ENCODE results near the gene IFNK. TPM values are rescaled to one million over a fixed set of nuclear protein-coding genes. Genes with fewer than 3 reads are reported as not detected.

IFNK gene
- total RNA-seq, 4 donors from 2014 or later = not detected

DNA sequence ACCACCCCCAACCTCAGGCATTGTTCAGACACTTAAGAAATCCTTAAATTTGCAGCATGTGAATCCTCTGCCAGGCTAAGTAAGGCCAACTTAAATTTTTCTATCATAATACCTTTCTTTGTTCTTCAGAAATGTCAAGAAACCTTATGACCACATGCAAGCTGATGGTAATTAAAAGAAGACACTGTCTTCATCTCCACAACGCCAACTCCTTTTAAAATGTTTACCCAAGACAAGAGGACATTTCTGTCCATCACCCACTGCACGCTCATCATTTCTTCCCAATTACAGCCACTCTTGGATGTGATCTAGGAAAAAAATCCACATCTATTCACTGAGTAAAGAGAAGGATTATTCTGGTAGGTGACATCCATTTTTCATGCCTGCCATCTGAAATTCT lies 6.1 kb upstream of the IFNK start:
- no peak for ATAC-seq
- 94 to 95% methylated on average over 2 of the region's 2 CpGs for WGBS, 2 donors (ENCODE audit: low coverage in 1 of 2)

DNA sequence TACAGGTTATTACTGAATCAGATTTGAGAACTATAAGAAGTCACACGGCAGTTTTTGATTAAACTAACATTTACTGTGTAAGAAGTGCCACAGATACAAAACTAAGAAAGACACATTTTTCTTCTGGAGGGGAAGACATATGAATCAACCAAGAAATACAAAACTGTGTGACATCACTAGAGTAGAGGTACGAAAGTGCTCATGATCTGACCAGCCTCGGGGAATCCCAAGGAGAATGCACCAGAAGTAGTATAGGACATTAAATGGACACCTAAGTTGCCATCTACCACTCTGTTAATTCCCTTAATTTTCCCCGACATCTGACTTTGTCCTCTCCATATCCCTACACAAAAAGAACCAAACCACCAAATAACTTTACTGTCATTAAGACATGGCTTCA lies 5.3 kb upstream of the IFNK start:
- no peak for TF ChIP-seq POLR2AphosphoS5 (IDR thresholded peaks at IDR 0.05)

More for the DNA sequence above, 6.1 kb upstream of the IFNK start:
- Histone ChIP-seq H3K9me3 (no peaks in the 10 kb centered on the region), H3K4me1 (peaks cover 0 to 10% (median 0%) of the 10 kb centered on the region in 3 donors), H3K4me3 (no peak overlapping the region), H3K27me3 (no peaks in the 10 kb centered on the region), H3K27ac (no peak overlapping the region), H3K36me3 (no peaks in the 10 kb centered on the region)
- TF ChIP-seq EP300 (IDR thresholded peaks at IDR 0.05) = no peak
- TF ChIP-seq, protein P1, sequence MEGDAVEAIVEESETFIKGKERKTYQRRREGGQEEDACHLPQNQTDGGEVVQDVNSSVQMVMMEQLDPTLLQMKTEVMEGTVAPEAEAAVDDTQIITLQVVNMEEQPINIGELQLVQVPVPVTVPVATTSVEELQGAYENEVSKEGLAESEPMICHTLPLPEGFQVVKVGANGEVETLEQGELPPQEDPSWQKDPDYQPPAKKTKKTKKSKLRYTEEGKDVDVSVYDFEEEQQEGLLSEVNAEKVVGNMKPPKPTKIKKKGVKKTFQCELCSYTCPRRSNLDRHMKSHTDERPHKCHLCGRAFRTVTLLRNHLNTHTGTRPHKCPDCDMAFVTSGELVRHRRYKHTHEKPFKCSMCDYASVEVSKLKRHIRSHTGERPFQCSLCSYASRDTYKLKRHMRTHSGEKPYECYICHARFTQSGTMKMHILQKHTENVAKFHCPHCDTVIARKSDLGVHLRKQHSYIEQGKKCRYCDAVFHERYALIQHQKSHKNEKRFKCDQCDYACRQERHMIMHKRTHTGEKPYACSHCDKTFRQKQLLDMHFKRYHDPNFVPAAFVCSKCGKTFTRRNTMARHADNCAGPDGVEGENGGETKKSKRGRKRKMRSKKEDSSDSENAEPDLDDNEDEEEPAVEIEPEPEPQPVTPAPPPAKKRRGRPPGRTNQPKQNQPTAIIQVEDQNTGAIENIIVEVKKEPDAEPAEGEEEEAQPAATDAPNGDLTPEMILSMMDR (IDR thresholded peaks at IDR 0.05) = no peak
- TF ChIP-seq POLR2AphosphoS5 (IDR thresholded peaks at IDR 0.05) = no peak

DNA sequence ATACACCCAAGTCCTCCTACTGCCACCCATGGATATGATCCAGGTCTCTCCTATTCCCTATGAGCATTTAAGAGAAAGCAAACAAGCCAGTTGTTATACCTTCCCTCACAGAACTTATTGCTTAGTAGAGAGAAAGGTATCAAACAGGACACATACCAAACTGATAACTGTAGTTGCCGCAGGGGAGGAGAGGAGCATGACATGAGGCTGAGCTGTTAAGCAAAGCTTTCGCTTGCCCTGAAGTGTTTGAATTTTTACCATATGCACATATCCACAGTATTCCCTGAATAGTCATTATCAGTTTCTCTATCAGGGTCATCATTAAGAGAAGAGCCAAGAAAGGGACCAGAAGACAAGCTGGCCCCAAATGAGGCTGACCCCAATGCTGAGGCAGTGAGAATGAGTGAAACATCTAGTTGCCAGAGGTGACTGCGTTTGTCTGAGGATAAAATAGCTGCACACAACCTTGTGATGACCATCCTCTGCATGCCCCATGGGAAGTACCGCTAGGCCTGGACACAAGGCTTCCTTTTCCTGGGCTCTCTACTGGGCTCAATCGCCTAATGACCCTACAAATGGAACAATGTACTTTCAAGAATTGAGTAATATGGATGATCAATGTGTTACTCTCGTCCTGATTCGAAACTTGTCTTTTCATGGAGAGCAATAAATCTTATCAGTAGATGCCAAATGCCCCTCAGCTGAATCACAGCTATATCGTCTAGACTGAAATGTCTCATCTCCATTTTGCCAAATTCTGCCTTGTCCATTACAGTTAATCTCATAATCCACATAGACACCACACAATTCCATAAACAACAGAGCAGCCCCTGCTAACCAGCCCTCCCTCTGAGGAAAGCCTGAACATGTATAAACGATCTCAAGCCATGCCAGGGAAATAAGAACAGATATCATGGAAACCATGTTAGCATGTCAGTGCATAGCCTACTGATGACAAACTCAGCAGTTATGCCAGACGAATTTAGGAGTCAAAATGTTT lies 4.3 kb upstream of the IFNK start:
- no peaks in the 10 kb centered on the region for H3K9me3 ChIP-seq
- H3K36me3 ChIP-seq = no peaks in the 10 kb centered on the region
- no peak for ATAC-seq
- no peak overlapping the region for H3K4me3 ChIP-seq
- WGBS, 2 donors (ENCODE audit: low coverage in 1 of 2) = 77 to 90% methylated on average over 7 to 9 of the region's 10 CpGs
- H3K27me3 ChIP-seq = no peaks in the 10 kb centered on the region
- no peak for TF ChIP-seq POLR2A (IDR thresholded peaks at IDR 0.05)
- TF ChIP-seq, protein P1 (IDR thresholded peaks at IDR 0.05) = no peak
- no peak for TF ChIP-seq EP300 (IDR thresholded peaks at IDR 0.05)
- no peak for TF ChIP-seq POLR2AphosphoS5 (IDR thresholded peaks at IDR 0.05)
- H3K27ac ChIP-seq = no peak overlapping the region
- H3K4me1 ChIP-seq = peaks cover 0 to 5% (median 0%) of the 10 kb centered on the region in 3 donors

More for the DNA sequence above, 5.3 kb upstream of the IFNK start:
- 72 to 91% methylated on average over 3 to 4 of the region's 4 CpGs for WGBS, 2 donors (ENCODE audit: low coverage in 1 of 2)
- Histone ChIP-seq H3K36me3 (no peaks in the 10 kb centered on the region), H3K9me3 (no peaks in the 10 kb centered on the region), H3K27ac (no peak overlapping the region), H3K4me3 (no peak overlapping the region), H3K27me3 (no peaks in the 10 kb centered on the region), H3K4me1 (peaks cover 0 to 10% (median 0%) of the 10 kb centered on the region in 3 donors)
- ATAC-seq = no peak

DNA sequence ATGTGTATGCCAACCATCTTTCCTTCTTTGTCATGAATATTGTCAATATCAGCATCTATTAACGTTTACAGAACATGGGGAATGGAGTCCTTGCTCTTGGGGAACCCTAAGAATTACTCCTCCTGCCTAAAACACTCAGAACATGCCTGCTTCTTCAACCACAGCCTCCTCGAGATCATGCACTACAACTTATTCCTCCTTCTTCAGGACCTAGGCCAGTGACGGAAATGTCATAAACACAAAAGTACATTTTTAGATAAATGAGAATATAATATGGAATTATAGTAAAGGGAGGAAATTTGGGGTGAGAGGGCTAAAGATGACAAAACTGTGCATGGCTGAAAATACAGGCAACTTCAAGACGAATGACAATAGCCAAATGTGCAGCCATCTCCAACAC lies 3.1 kb upstream of the IFNK start:
- no peaks in the 10 kb centered on the region for H3K27me3 ChIP-seq
- ATAC-seq = no peak
- H3K9me3 ChIP-seq = no peaks in the 10 kb centered on the region
- no peak overlapping the region for H3K4me3 ChIP-seq
- no peaks in the 10 kb centered on the region for H3K36me3 ChIP-seq
- TF ChIP-seq, protein P1 (IDR thresholded peaks at IDR 0.05) = no peak
- TF ChIP-seq EP300 (IDR thresholded peaks at IDR 0.05) (no peak), POLR2AphosphoS5 (IDR thresholded peaks at IDR 0.05) (no peak), POLR2A (IDR thresholded peaks at IDR 0.05) (no peak)
- no peak overlapping the region for H3K27ac ChIP-seq
- no peaks in the 10 kb centered on the region for H3K4me1 ChIP-seq
- 80 to 89% methylated on average over 3 to 4 of the region's 4 CpGs for WGBS, 2 donors (ENCODE audit: low coverage in 1 of 2)

DNA sequence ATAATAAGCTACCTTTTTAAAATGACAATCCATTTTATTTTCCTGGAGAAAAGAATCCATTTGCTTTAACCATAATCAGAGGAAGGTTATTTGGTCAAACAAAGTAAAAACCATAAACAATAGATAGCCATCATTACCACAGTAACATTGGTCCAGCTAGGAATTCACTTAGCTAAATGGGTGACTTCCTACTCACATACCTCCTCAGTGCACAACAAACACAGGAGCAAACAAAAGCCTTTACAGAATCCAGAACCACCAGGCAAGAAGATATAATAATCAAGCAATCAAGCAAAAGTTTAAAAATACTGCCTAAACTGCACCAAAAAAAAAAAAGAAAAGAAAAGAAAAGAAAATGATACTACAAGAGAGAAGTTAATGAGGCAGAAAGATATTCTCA lies 949 bp upstream of the IFNK start:
- H3K9me3 ChIP-seq = no peaks in the 10 kb centered on the region
- H3K27me3 ChIP-seq = no peaks in the 10 kb centered on the region
- ATAC-seq = no peak
- TF ChIP-seq EP300 (IDR thresholded peaks at IDR 0.05) (no peak), POLR2A (IDR thresholded peaks at IDR 0.05) (no peak), POLR2AphosphoS5 (IDR thresholded peaks at IDR 0.05) (no peak)
- TF ChIP-seq, protein P1 (IDR thresholded peaks at IDR 0.05) = no peak
- H3K27ac ChIP-seq = no peak overlapping the region
- no peak overlapping the region for H3K4me3 ChIP-seq
- no peaks in the 10 kb centered on the region for H3K36me3 ChIP-seq
- H3K4me1 ChIP-seq = peaks cover 0 to 12% (median 5%) of the 10 kb centered on the region in 3 donors

Data from gastroesophageal sphincter (tissue), 4 donors.